PC-3 (cell line): ENCODE results near the gene TMEM250.

Experiments
- EZH2 ChIP-seq: fragments of 300-600 bp; sonication (generic); IDR thresholded peaks from one replicate; pipeline ENCODE4 v1.6.1; 2017; ENCODE audit warnings: antibody characterized with exemption, mild to moderate bottlenecking, low read length; ENCODE audit not compliant: unreplicated experiment
- TF ChIP-seq, protein P1 (sequence below): fragments of 300-600 bp; sonication (generic); conservative IDR thresholded peaks from 2 replicates; pipeline ENCODE4 v1.5.1; 2017; ENCODE audit warnings: antibody characterized with exemption, low read depth, mild to moderate bottlenecking, low read length

DNA sequence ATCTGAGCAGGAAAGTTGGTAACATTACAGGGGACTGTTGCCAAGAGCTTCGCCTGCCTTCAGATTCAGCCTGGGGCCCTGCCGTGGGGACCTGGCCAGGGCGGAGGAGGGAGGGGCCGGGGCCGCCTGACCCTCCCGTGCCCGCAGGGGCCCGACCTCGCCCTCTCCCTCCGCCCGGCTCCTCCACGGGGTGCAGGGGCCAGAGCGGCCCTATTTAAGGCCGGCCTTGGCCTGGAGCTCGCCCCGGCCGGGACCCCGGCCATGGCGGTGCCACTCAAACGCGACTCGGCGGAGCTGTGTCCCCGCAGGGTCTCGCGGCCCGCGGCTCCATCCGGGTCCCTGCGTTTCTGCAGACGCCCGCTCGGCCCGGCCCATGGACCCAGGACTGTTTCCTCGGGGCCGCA, 757 bp downstream of the TMEM250 start:
- TF ChIP-seq, protein P1, sequence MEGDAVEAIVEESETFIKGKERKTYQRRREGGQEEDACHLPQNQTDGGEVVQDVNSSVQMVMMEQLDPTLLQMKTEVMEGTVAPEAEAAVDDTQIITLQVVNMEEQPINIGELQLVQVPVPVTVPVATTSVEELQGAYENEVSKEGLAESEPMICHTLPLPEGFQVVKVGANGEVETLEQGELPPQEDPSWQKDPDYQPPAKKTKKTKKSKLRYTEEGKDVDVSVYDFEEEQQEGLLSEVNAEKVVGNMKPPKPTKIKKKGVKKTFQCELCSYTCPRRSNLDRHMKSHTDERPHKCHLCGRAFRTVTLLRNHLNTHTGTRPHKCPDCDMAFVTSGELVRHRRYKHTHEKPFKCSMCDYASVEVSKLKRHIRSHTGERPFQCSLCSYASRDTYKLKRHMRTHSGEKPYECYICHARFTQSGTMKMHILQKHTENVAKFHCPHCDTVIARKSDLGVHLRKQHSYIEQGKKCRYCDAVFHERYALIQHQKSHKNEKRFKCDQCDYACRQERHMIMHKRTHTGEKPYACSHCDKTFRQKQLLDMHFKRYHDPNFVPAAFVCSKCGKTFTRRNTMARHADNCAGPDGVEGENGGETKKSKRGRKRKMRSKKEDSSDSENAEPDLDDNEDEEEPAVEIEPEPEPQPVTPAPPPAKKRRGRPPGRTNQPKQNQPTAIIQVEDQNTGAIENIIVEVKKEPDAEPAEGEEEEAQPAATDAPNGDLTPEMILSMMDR: no peak
- TF ChIP-seq EZH2: no peak
